Stomach smooth muscle (tissue), 2 donors: ENCODE measurements around the gene UBL7.

Source experiments
- H3K27ac ChIP-seq: one replicate; pipeline ENCODE4 v1.7.0; 2013; ENCODE audit warnings: mild to moderate bottlenecking, low read length, inconsistent platforms
- H3K27me3 ChIP-seq, 2 donors: one replicate each; pipeline ENCODE4 v1.7.0; 2013; ENCODE audit warnings: low read length in 2 of 2; ENCODE audit not compliant: insufficient read depth in 2 of 2, control insufficient read depth in 1 of 2
- H3K36me3 ChIP-seq, 2 donors: one replicate each; pipeline ENCODE4 v1.7.0; 2013; ENCODE audit warnings: low read length in 2 of 2; ENCODE audit not compliant: control insufficient read depth in 2 of 2, insufficient read depth in 2 of 2
- H3K4me1 ChIP-seq: one replicate; pipeline ENCODE4 v1.7.0; 2013; ENCODE audit warnings: low read length; ENCODE audit not compliant: control insufficient read depth, insufficient read depth
- H3K4me3 ChIP-seq, 2 donors: one replicate each; pipeline ENCODE4 v1.7.0; 2013; ENCODE audit warnings: low read length in 2 of 2
- H3K9ac ChIP-seq, 2 donors: one replicate each; pipeline ENCODE4 v1.7.0; 2013; ENCODE audit warnings: low read length in 2 of 2, mild to moderate bottlenecking in 1 of 2
- H3K9me3 ChIP-seq, 2 donors: one replicate each; pipeline ENCODE4 v1.7.0; 2013; ENCODE audit warnings: low read length in 2 of 2; ENCODE audit not compliant: control insufficient read depth in 2 of 2
- donor health status: healthy.
- donor health status: Pancreatic carcinoma.

Gene UBL7

GRCh38 chr15:74428970-74429780 is 31.8 kb downstream of the UBL7 start:
- H3K9me3 ChIP-seq = no peaks in the 10 kb centered on the region
- H3K27ac ChIP-seq = no peak overlapping the region
- no peaks in the 10 kb centered on the region for H3K36me3 ChIP-seq
- no peak overlapping the region for H3K9ac ChIP-seq
- peaks cover 32 to 39% of the 10 kb centered on the region in 2 donors for H3K27me3 ChIP-seq
- H3K4me3 ChIP-seq = no peak overlapping the region
- peaks cover 15% of the 10 kb centered on the region for H3K4me1 ChIP-seq

DNA sequence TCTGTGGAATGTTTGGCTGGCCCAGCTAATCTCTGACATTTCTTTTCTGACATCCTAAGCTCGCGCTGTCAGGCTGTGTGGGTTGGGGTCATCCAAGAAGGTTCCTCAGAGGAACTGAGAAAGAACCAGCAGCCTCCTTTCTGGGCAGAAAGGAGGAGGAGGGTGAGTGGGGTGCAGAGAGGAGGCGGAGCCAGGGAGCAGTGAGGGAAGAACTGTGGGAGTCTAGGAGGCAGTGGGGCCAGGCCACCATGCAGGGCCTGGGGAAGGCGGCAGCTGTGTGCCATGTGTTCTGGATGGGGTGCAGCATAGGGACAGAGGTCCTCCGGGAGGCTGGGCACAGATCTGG is 32.5 kb downstream of the UBL7 start:
- no peaks in the 10 kb centered on the region for H3K36me3 ChIP-seq
- H3K4me3 ChIP-seq = no peak overlapping the region
- H3K27me3 ChIP-seq = peaks cover 32 to 37% of the 10 kb centered on the region in 2 donors
- H3K9me3 ChIP-seq = no peaks in the 10 kb centered on the region
- H3K9ac ChIP-seq = no peak overlapping the region
- H3K27ac ChIP-seq = no peak overlapping the region
- peaks cover 9% of the 10 kb centered on the region for H3K4me1 ChIP-seq

GRCh38 chr15:74427607-74428441 is 33.1 kb downstream of the UBL7 start:
- no peak overlapping the region for H3K9ac ChIP-seq
- H3K36me3 ChIP-seq = no peaks in the 10 kb centered on the region
- no peak overlapping the region for H3K27ac ChIP-seq
- peaks cover 31 to 33% of the 10 kb centered on the region in 2 donors for H3K27me3 ChIP-seq
- peaks cover 4% of the 10 kb centered on the region for H3K4me1 ChIP-seq
- no peak overlapping the region for H3K4me3 ChIP-seq
- H3K9me3 ChIP-seq = no peaks in the 10 kb centered on the region

GRCh38 chr15:74426404-74427281 is 34.3 kb downstream of the UBL7 start:
- H3K9me3 ChIP-seq = no peaks in the 10 kb centered on the region
- H3K27ac ChIP-seq = no peak overlapping the region
- no peaks in the 10 kb centered on the region for H3K36me3 ChIP-seq
- no peak overlapping the region for H3K4me3 ChIP-seq
- no peak overlapping the region for H3K9ac ChIP-seq
- no peaks in the 10 kb centered on the region for H3K4me1 ChIP-seq
- peaks cover 21 to 22% of the 10 kb centered on the region in 2 donors for H3K27me3 ChIP-seq

DNA sequence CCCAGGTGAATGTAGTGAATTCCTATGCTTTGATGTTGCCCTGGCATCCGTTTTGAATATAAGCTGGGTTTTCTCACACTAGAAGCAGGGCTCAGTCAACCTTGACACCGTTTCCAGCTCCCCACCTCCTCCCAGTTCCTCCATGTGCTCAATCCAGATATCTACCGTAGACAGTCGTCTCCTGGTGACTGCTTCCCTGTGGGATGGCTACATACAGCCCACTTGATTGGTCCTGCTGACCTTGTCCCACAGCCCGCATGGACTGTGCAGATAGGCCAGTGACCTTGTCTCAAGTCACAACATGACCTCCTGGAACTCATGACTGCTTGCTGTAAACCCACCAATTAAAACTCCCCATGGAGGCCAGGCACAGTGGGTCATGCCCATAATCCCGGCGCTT is 35.3 kb downstream of the UBL7 start:
- Histone ChIP-seq H3K36me3 (no peaks in the 10 kb centered on the region), H3K4me3 (no peak overlapping the region), H3K27me3 (peaks cover 14 to 16% of the 10 kb centered on the region in 2 donors), H3K27ac (no peak overlapping the region), H3K4me1 (no peaks in the 10 kb centered on the region), H3K9ac (no peak overlapping the region), H3K9me3 (no peaks in the 10 kb centered on the region)

GRCh38 chr15:74424901-74425528 is 35.9 kb downstream of the UBL7 start:
- Histone ChIP-seq H3K36me3 (no peaks in the 10 kb centered on the region), H3K9me3 (no peaks in the 10 kb centered on the region), H3K27ac (no peak overlapping the region), H3K4me3 (no peak overlapping the region), H3K27me3 (peaks cover 9 to 10% of the 10 kb centered on the region in 2 donors), H3K9ac (no peak overlapping the region), H3K4me1 (no peaks in the 10 kb centered on the region)

DNA sequence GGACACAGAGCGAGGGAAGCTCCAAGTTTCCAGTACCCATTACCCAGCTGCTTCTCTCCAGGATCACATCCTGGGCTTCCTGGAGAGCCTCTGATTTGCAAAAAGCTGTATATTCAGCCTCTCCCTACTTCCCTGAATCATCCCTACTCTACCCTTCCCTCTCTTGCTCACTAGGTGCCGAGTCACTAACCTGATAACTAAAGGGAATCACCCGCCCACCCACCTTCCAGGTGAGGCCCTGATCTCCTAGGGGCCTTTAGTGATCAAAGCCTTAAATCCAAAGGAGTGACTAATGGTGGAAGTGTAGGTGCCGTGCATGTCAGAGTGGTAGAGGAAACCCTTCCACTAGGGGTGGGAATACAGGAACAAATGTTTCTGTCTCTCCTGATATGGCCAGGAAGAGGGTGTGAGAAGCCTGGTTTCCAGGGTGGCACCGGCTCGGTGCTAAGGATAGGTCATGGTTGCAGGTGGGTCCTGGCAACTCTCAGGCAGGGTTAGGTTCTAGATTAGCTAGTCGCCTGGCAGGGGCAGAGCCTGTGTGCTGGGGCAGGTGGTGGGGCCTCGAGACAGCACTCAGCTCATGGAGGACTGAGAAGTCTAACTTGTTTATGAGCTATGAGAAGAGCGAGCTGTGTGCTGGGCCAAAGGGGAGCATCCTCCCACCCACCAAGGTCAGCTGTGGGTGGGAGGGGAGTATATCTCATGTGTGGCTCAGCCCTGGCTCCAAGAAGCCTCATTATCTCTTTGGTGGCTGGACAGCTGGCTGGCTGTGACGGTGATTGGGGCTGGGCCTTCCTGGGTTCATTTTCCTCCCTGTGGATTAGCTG is 37.3 kb downstream of the UBL7 start:
- H3K9ac ChIP-seq = no peak overlapping the region
- no peak overlapping the region for H3K27ac ChIP-seq
- H3K36me3 ChIP-seq = no peaks in the 10 kb centered on the region
- peaks cover 0 to 2% of the 10 kb centered on the region in 2 donors for H3K27me3 ChIP-seq
- no peaks in the 10 kb centered on the region for H3K9me3 ChIP-seq
- no peak overlapping the region for H3K4me3 ChIP-seq
- H3K4me1 ChIP-seq = no peaks in the 10 kb centered on the region

- H3K9ac ChIP-seq = no peak overlapping the region
- H3K36me3 ChIP-seq = no peaks in the 10 kb centered on the region
- peaks cover 0 to 2% of the 10 kb centered on the region in 2 donors for H3K27me3 ChIP-seq
- H3K4me1 ChIP-seq = no peaks in the 10 kb centered on the region
- no peak overlapping the region for H3K27ac ChIP-seq
- no peaks in the 10 kb centered on the region for H3K9me3 ChIP-seq
- H3K4me3 ChIP-seq = no peak overlapping the region
Observed at GRCh38 chr15:74422652-74423430, 38.1 kb downstream of the UBL7 start.

DNA sequence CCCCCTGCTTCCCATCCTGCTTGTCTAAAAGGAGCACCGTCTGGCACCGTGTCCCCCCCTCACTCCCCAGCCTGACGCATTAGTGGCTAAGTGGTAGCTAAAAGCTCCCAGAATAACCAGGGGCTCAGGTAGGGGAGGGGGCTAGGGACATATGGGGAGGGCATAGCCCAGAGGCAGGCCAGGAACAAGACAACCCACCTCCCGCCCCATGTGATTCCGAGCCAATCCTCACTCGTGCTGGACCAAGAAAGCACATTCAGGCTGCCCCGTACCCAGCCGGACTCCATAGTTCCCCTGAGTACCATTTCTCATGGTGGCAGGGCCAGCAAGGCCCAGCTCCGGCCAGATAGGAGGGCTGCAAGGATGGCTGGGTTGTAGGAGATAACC is 38.7 kb downstream of the UBL7 start:
- H3K9ac ChIP-seq = no peak overlapping the region

More for the DNA sequence above, 38.7 kb downstream of the UBL7 start:
- H3K9me3 ChIP-seq = no peaks in the 10 kb centered on the region
- no peak overlapping the region for H3K27ac ChIP-seq
- H3K4me1 ChIP-seq = no peaks in the 10 kb centered on the region
- H3K27me3 ChIP-seq = peaks cover 0 to 2% of the 10 kb centered on the region in 2 donors
- no peaks in the 10 kb centered on the region for H3K36me3 ChIP-seq
- H3K4me3 ChIP-seq = no peak overlapping the region
